ENCODE measurements around the gene DMWD.

DNA sequence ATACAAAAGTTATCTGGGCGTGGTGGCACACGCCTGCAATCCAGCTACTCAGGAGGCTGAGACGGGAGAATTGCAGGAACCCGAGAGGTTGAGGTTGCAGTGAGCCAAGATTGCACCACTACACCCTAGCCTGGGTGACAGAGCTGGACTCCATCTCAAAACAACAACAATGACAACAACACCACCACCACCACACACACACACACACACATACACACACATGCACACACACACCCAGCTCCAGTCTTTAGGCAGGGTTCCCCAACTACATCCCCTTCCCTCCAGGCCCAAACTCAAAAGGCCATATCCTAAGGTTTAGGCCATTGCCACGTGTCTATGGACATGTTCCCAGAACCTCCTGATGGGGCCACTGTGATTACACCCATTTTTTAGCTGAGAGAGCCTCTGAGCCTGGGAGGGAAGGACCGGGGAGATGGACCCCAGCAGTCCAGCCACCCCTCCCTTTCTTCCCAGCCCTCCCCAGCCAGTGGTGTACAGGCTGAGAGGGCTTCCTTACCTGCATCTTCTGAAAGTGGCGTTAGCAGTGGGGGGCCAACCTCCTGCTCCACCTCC is 9.0 kb upstream of the DMWD start:
- TF ChIP-seq, protein P1, sequence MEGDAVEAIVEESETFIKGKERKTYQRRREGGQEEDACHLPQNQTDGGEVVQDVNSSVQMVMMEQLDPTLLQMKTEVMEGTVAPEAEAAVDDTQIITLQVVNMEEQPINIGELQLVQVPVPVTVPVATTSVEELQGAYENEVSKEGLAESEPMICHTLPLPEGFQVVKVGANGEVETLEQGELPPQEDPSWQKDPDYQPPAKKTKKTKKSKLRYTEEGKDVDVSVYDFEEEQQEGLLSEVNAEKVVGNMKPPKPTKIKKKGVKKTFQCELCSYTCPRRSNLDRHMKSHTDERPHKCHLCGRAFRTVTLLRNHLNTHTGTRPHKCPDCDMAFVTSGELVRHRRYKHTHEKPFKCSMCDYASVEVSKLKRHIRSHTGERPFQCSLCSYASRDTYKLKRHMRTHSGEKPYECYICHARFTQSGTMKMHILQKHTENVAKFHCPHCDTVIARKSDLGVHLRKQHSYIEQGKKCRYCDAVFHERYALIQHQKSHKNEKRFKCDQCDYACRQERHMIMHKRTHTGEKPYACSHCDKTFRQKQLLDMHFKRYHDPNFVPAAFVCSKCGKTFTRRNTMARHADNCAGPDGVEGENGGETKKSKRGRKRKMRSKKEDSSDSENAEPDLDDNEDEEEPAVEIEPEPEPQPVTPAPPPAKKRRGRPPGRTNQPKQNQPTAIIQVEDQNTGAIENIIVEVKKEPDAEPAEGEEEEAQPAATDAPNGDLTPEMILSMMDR (conservative IDR thresholded peaks at IDR 0.05; ENCODE audit: low read depth, low read length): no peak
- no peak for TF ChIP-seq POLR2A (IDR thresholded peaks at IDR 0.05; ENCODE audit: low read depth, low read length)
- no peak for TF ChIP-seq RAD21 (IDR thresholded peaks at IDR 0.05; ENCODE audit: low read length)
- no peak for TF ChIP-seq BHLHE40 (IDR thresholded peaks at IDR 0.05; ENCODE audit: low read depth, low read length)
- TF ChIP-seq, protein P2, sequence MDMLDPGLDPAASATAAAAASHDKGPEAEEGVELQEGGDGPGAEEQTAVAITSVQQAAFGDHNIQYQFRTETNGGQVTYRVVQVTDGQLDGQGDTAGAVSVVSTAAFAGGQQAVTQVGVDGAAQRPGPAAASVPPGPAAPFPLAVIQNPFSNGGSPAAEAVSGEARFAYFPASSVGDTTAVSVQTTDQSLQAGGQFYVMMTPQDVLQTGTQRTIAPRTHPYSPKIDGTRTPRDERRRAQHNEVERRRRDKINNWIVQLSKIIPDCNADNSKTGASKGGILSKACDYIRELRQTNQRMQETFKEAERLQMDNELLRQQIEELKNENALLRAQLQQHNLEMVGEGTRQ (IDR thresholded peaks at IDR 0.05; ENCODE audit: low read depth, low read length): no peak
- no peak for TF ChIP-seq CEBPB (IDR thresholded peaks at IDR 0.05; ENCODE audit: low read depth, low read length)
